GM15510 (cell line): ENCODE results near the gene RACK1.

Source experiments
- POLR2A ChIP-seq: IDR thresholded peaks from 3 replicates; pipeline ENCODE4 v1.6.1; 2011; ENCODE audit warnings: borderline replicate concordance; ENCODE audit not compliant: insufficient read length; ENCODE audit errors: extremely low read depth

RACK1 gene

DNA sequence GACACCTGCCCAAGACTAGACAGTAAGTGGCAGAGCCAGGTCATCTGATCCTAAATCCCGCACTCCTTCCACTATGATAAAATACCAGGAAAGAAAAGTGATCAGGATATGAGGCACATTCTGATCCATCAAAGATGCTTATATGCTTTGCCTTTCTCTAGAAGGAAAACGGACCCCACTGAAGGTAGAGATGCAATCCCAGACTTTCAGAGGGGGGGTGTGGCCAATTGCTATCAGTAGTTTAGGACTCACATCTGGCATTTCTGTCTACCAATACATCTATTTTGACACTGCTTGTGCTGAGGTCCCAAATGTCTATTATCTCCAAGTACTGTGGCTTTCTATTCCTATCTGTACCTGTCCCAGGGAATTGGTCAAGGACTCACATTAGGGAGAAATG, 15.6 kb upstream of the RACK1 start:
- TF ChIP-seq POLR2A = no peak

DNA sequence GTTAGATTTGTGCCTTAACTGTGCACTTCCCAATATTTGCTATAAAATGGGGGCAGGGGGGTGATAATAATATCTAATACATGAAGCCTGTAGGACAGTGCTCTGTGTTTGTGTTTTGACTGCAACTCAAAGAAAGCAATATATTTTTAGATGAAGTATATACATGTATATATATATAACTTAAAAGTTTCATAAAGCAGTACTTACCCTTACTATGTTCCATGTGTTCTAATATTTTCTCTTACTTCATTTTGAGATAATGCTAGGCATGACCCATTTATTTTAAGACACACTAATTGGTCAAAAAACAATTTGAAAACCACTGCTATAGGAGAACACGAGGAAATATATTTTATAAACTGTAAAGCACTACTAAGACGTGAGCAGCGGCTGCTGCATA, 14.9 kb upstream of the RACK1 start:
- TF ChIP-seq POLR2A = no peak

DNA sequence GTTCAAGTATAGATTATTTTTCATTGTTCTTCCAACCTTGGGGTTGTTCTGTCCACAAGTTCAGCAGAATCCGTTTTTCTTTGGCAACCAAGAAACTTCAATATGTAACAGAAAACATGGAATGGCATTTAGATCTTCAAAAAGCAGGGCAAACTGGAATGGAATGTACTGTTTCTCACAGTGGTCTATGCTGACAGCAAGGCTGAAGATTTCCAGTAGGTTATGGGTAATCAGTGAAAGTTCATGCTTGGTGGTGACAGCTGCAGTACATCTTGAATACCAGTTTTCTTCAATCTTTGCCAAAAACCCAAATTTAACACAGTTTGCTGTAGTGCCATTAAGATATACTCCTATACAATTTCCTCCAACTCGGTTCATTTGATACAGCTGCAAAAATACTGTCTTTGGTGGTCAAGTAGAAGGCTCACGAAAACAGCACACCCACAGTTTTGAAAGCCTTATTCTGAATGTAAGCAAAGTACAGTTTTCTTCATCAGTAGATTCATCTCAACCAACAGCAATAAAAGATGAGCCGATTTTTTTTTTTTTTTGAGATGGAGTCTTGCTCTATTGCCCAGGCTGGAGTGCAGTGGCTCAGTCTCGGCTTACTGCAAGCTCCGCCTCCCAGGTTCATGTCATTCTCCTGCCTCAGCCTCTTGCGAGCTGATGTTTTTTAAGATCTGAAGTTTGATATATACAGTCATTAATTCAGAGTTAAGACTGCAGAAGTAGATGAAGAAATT, 12.3 kb upstream of the RACK1 start:
- no peak for TF ChIP-seq POLR2A

DNA sequence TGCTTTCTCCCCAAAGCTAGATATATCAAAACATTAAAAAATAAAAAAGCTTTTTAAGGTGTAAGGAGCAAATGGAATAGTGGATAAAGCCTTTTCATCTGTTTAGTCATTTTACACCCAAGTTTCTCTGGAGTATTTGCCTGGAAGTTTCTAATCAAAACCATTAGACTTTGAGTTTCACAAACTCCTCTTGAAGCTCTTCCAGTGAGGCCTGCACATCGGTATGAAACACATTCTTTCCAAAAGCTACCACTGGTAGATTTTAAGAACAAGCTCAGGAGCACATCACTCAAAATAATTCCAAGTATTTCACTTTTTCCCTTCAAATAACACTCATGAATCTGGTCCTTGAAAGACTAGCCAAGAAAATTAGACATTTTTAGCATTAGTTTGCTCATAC, 11.6 kb upstream of the RACK1 start:
- no peak for TF ChIP-seq POLR2A

DNA sequence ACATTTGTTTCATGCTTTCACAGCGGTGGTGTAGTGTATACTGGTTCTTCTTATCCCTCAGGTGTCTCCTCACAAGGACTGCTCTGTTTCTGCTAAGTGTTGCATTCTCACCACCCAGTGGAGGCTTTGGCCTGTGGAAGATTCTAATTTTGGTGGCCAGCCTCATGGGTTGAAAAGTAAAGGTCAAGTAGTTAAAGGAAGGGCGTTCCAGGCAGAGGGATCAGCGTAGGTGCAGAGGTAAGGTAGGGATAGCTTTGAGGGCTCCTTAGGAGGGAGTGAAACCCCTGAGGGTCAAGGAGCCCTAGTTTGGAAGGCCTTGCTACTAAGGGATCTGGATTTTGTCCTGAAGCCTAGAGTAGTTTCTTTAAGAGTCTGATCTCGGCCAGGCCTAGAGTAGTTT, 4.6 kb upstream of the RACK1 start:
- TF ChIP-seq POLR2A = no peak

DNA sequence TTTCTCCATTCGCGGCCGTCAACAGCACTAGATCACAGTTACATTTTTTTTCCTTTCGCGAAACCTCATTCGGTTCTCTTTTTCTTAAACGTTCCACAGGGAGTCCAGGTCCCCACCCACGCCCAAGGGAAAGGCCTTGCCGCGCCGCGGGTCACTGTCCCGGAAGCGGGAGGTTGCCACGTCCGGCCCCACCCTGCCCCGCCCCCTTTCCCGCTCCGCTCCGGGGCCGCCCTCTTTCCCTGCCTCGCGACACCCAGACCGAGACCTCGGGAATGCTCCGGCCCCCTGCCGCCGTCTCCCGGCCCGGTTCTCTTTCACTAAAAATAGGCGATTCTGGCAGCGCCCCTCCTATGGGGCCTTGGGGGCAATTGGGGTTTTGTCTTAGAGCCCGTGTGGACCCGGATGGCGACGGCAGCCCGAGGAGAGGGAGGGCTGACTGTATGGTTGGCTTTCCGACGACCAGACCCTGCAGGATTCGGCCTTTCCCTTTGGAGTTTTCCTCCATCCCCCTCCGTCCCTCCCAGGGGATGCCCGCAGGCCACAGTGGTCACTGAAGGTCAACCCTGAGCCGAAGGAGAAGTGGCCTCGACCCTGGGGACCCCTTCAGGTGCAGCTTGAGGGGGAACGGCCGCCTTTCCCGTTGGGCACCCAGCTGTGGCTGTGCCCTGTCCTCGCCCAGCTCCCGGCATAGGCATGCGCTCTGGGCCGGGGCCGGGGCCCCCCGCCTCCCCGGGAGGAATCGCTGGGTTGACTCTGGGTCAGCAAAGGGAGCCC, 2.8 kb upstream of the RACK1 start:
- TF ChIP-seq POLR2A = peak; percentile 60

DNA sequence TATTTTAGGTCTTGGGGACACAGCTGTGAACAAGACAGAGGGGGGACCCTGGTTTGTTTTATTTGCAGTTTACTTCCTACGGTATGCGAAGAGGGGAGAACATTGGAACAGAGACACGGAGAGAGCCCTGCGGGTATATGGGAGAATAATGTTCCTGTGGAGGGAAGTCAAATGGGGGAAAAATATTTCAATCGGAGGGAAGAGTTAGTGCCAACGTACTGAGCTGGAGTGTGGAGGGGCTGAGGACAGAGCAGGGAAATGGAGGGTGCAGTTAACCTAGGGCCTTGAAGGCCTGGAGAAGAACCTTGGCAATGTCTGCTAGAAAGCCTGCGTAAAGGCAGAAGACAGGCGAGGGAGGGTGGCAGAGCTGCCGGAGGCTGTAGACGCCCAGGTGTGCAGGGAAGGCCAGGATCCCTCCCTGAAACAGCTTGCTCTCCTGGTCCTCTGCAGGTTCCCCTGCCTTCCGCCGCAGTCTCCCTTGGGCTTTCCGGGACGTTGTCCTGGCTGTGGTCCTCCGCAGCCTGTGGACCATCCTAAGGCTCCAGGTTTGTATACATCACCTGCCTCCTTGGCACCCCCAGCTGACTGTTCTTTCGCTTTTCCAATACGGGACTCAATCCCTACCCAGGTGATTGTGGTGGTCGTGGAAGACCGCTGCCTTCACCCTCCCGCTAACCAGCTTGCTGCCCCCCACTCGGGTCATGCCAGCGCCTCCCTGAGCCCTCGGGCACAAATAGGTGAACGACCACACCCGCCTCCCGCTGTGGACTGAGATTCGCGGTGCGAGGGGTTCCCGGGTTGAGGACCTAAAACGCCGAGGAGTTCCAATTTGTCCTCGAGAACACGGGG, 1.9 kb upstream of the RACK1 start:
- no peak for TF ChIP-seq POLR2A

DNA sequence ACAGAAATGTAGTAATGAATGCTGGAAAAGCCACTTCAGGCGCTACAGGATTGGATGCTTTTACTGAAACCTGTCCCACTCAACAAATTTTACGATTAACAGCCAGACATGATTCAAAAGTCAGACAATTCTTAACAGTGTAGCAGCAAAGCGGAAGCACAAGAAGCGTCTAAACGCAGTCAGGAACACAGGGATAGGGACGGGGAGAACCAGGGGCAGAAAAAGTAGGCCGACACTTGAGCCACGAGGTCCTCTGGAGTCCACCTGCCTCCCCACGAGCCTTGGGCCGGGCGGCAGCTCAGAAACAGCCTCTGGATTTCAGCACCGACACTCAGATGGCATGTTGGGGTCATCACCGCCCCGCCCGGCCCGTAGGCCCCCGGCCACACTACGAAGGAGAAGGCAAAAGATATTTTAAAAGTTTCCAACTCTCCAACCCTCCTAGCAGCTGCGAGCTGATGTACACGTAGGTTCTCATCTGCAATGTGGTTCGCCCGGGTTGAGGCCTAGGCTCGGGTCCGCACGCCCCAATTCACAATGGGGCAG, 615 bp downstream of the RACK1 start:
- TF ChIP-seq POLR2A = no peak

DNA sequence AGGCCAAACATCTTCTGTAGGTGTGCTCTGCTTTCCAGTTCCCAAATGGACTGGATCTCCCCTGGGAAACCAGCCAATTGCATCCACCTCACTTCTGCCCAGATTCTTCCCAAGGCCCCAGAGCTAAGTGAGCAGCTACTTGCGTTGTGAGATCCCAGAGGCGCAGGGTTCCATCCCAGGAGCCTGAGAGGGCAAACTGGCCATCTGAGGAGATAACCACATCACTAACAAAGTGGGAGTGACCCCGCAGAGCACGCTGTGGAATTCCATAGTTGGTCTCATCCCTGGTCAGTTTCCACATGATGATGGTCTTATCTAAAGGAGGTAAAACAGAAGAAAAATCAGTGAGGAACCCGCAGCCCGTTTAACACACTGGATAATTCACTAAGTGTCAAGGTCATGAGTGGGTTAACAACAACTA, 1.7 kb downstream of the RACK1 start:
- no peak for TF ChIP-seq POLR2A

DNA sequence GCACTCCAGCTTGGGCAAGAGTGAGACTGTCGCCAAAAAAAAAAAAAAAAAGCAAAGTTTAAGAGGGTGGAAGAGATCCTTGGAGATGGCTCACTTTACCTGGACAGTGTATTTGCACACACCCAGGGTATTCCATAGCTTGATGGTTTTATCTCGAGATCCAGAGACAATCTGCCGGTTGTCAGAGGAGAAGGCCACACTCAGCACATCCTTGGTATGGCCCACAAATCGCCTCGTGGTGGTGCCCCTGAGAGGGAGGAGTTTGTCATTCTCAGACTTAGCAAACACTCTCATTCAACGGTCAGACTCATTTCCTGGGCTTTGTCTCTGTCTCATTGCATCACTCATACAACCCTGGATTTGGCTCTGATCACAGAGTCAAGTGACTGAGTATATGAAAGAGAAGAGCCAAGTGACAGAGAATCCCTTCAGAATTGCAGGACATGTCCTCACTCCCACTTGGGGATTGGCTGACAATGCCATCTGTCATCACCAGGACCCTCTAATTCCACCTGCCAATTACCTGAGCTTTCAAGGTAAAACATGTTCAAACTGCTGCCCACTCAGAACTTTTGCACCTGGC, 2.2 kb downstream of the RACK1 start:
- TF ChIP-seq POLR2A = no peak

DNA sequence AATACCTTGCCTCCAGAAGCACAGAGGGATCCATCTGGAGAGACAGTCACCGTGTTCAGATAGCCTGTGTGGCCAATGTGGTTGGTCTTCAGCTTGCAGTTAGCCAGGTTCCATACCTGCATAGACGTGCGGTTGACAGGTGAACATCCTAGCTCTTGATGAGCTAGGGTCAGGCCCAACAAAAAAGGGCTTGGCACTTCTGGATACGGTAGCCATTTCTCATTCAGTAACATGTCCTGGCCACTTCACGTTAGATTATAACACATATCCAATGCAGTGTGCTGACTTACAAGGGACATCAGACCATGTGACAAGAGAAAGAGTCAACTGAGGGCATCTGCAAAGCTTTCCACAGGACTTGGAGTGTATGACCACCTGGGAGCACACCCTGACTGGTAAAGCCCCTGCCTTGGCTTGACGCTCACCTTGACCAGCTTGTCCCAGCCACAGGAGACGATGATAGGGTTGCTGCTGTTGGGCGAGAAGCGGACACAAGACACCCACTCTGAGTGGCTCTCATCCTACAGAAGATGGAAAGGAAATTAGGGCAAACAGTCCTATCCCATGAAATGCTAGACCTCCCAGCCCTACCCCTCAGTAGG, 4.5 kb downstream of the RACK1 start:
- no peak for TF ChIP-seq POLR2A

DNA sequence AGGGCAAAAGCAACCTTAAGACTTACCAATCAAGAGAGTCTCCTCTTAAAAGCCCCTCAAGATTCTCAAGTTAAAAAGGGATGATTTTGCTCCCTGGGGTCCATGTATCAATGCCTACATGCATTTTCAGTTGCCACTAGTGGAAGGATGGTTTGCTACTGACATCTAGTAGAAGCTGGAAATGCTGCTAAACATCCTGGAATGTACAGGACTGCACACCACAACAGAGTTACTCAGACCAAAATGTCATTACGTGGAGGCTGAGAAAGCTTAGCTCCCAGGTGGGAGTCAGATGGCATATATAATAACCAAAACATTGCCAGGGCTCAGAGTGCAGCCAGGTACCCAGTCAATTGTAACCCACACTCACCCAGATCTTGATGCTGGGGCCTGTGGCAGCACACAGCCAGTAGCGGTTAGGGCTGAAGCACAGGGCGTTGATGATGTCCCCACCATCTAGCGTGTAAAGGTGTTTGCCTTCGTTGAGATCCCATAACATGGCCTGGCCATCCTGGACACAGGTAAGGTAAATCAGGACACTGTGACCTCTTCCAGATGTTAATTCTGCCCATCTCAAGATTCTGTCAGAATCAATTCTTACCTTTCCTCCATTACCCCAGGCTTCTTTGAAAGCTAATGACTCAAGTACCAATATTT, 5.8 kb downstream of the RACK1 start:
- TF ChIP-seq POLR2A = peak; percentile 26

DNA sequence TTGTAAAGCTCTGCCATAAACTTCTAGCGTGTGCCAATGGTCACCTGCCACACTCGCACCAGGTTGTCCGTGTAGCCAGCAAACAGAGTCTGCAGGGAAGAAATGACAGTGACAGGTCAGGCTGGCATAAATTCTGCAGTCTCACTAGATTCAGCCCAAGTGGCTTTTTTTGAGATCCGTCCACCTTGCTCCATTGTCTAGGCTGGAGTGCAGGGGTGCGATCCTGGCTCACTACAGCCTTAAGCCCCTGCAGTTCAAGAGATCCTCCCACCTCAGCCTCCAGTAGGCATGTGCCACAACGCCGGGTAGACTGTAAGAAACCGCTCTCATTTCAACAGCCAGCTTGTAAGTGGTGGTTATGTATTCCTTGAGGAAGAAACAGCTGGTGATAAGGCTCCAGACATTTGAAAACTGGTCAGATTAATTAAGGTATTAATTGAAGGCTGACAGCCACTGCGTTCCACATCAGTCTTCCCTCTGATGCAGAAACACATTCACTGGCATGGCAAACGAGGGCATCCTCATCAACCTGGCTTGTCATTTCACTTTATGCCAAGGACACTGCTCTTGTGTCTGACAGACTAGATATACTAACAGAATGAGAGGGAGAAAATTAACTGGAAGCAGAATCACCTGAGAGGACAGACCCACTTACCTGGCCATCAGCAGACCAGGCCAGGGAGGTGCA, 6.6 kb downstream of the RACK1 start:
- TF ChIP-seq POLR2A = no peak
